ENCODE results near the gene CCDC9B.

DNA sequence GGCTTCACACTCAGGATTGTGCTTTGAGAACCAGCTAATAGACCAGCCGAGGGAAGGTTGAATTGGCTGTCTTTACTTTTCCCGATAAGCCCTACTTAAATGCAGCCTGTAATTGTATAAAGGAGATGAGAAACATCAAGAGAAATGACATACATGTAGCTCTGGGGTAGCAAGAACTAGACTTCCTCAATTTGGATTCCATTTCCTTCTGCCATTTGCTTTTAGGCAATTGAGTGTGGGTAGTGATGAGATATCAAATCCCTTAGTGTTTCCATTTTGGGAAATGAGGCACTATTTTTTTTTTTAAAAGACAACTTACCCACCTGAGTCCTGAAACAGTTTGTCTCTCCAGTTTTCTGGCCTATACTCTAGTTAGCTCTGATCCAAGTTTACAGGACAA is 15.0 kb downstream of the CCDC9B start:
- TF ChIP-seq, protein P1, sequence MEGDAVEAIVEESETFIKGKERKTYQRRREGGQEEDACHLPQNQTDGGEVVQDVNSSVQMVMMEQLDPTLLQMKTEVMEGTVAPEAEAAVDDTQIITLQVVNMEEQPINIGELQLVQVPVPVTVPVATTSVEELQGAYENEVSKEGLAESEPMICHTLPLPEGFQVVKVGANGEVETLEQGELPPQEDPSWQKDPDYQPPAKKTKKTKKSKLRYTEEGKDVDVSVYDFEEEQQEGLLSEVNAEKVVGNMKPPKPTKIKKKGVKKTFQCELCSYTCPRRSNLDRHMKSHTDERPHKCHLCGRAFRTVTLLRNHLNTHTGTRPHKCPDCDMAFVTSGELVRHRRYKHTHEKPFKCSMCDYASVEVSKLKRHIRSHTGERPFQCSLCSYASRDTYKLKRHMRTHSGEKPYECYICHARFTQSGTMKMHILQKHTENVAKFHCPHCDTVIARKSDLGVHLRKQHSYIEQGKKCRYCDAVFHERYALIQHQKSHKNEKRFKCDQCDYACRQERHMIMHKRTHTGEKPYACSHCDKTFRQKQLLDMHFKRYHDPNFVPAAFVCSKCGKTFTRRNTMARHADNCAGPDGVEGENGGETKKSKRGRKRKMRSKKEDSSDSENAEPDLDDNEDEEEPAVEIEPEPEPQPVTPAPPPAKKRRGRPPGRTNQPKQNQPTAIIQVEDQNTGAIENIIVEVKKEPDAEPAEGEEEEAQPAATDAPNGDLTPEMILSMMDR (IDR thresholded peaks at IDR 0.05; ENCODE audit: insufficient read depth, low read length) = no peak
- TF ChIP-seq POLR2AphosphoS5 (IDR thresholded peaks at IDR 0.05; ENCODE audit: low read depth) (no peak), GABPA (IDR thresholded peaks at IDR 0.05; ENCODE audit: low read depth) (no peak)

Measured in HL-60 (cell line).